T-helper 2 cell treated with Interferon-gamma antibody and Interleukin-4, amounts not matched to agents 5 μg/mL and 100 μg/mL, for 36 hours (primary cell): ENCODE data around the gene LRP11.
"Not testable (repeated sequence)": the region's sequence is repeated elsewhere in the genome, so short reads cannot be mapped to it uniquely, and the experiment has no call there.

Source experiments
- DNase-seq: peaks from one replicate; pipeline ENCODE4 v3.0.0; 2021; ENCODE audit warnings: low spot score
- H3K27ac Mint-ChIP-seq: one replicate; pipeline ENCODE4 v1.8.0; 2021; ENCODE audit warnings: mild to moderate bottlenecking, mixed read lengths
- H3K27me3 Mint-ChIP-seq: one replicate; pipeline ENCODE4 v1.8.0; 2021; ENCODE audit warnings: low read depth, mixed read lengths
- H3K36me3 Mint-ChIP-seq: one replicate; pipeline ENCODE4 v1.8.0; 2021; ENCODE audit warnings: low read depth, mixed read lengths
- H3K4me1 Mint-ChIP-seq: one replicate; pipeline ENCODE4 v1.8.0; 2021; ENCODE audit warnings: low read depth, mixed read lengths
- H3K4me3 Mint-ChIP-seq: one replicate; pipeline ENCODE4 v1.8.0; 2022; ENCODE audit warnings: mild to moderate bottlenecking, moderate library complexity, mixed read lengths
- H3K9me3 Mint-ChIP-seq: one replicate; pipeline ENCODE4 v1.8.0; 2021; ENCODE audit warnings: mixed read lengths

LRP11 gene

DNA sequence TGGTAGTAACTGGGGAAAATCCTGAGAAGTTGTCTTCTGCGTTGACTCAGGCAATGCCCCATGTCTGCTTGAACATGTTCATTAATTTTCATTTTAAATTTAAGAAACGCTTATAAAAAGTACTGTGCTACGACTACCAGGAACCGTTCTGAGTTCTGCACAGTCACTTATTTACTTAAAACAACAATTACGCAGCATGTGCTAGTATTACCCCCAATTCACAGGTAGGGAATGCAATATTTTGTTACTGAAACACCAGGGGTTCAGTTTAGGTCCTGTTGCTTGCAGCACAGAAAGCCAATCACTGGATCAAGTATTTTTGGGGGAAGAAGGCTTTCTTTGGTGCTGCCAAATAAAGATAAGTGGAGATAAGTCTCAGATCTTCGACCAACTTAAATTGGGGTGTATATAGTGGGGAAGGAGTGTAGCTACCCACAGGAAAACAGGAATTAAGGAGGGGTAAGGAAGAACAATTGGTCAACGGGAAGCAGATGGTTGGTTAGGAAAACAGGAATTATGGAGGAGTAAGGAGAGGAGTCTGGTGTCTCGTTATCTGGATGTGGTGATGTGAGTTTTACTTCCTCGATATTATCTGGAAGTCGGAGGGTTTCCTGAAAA, 5.2 kb upstream of the LRP11 start:
- no peak overlapping the region for H3K4me3 Mint-ChIP-seq
- H3K4me1 Mint-ChIP-seq: peaks cover 6% of the 10 kb centered on the region
- no peak overlapping the region for H3K27ac Mint-ChIP-seq

DNA sequence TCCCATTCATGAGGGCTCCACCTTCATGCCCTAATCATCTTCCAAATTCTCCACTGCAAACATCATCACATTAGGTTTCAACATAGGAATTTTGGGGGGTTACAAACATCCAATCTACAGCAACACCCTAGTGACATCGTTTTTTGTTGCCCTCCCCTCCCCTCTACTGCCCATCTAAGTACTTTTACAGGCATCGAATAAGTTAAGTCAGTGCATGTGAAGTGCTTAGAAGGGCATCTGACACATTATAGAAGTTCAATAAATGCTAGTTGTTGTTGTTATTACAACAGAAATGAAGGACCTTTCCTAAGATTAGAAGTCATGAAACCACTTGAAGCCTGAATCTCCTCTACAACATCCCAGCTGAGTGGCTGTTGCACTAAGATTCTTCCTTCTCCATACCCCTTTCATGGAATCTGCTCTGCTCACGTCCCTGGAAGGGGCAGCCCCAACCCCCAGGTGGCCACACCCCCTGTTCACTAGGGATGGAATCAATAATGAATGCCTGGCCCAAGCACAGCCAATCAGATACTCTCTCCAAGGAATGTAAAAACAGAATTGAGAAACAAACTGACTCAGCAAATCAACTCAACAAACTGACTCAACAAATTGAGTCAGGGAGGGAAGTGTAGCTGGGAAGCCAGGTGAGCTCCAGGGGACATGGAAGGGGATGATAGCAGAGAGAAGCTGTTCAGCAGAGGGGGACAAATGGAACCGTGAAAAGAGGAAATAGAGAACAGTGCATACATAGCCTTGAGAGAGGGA, 3.9 kb upstream of the LRP11 start:
- no peak overlapping the region for H3K27ac Mint-ChIP-seq
- H3K27me3 Mint-ChIP-seq: peaks cover 22% of the 10 kb centered on the region
- H3K4me3 Mint-ChIP-seq: no peak overlapping the region
- DNase-seq: no peak
- H3K4me1 Mint-ChIP-seq: peaks cover 6% of the 10 kb centered on the region
- H3K9me3 Mint-ChIP-seq: no peaks in the 10 kb centered on the region
- no peaks in the 10 kb centered on the region for H3K36me3 Mint-ChIP-seq

More for the DNA sequence above, 5.2 kb upstream of the LRP11 start:
- no peak for DNase-seq
- Mint-ChIP-seq H3K9me3 (no peaks in the 10 kb centered on the region), H3K27me3 (peaks cover 33% of the 10 kb centered on the region), H3K36me3 (no peaks in the 10 kb centered on the region)

DNA sequence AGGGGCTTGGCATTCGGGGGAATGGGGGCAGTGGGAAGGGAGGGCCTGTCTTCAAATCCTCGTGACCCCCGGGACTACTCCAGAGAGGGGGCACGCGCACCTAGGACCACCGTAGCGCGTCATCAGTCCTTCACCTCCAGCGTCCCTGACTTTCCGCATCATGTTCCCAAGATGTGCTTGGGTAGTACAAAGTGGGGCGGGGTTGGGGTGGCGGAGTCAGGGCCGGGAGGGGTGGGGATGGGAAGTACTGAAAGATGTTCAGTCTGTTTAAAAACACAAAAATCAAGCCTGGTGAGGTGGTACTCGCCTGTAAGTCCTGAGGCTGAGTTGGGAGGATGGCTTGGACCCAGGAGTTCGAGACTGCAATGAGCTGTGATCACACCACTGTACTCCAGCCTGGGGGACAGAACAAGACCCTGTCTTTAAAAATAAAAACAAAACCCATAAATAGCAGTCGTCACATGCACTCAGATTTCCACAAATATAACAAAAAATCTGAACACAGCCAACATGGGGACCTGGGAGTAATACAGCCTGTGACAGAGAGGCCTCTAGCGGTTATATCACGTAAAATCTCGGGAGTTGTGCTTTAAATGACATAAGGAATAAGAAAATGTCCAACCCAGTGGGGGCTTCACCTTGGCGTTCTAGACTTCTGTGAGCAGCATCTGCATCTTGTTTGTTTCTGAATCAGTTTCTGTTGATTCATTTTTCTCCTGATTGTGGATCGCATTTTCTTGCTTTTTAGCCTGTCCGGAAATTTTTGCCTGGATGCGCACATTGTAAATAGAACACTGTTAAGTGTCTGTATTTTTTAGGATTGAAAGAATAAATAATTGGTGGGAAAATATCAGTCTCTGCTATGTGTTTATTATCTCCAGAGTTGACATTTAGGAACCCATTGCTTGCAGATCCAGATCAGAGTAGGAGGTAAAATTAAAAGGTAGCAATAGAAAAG, 698 bp upstream of the LRP11 start:
- Mint-ChIP-seq H3K27ac (no peak overlapping the region), H3K4me1 (peaks cover 12% of the 10 kb centered on the region), H3K9me3 (no peaks in the 10 kb centered on the region), H3K27me3 (peaks cover 37% of the 10 kb centered on the region), H3K4me3 (peak overlapping the region; percentile 60), H3K36me3 (no peaks in the 10 kb centered on the region)
- DNase-seq: peak; percentile 33

DNA sequence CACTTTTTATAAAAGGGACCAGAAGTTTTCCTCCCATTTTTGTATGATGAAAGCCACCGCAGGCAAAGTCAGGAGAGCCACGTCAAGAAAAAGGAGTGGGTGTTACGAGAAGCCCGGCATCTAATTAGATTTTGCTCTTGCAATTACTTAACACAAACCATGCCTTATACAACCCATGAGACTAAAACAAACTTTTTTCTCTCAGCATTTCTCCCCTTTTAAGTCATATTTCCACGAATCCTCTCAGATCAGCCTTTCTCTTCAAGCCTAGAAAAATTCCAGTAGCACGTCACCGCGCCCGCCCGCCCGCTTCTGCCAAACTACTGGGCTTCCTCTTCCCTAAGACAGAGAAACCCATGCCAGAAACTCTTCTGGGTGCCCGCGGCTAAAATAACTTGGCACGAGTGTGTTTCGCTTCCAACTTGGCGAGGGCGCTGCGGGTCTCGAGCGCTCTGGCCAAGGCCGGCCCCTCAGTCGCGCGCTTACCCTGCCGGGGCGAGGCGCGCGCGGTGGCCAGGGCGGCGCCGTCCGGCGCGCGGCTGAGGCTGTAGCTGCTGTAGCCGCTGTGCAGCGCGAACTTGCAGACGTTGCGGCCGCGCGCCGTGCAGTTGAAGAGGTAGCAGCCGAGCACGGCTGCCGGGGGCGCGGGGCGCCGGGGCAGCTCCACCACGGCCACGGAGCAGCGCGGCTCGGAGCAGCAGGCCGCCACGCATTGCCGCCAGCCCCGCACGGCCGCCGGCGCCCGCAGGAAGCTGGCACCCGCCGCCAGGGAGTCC, 1.0 kb downstream of the LRP11 start:
- H3K27ac Mint-ChIP-seq: peak overlapping the region; percentile 70
- H3K9me3 Mint-ChIP-seq: no peaks in the 10 kb centered on the region
- peak overlapping the region; percentile 91 for H3K4me3 Mint-ChIP-seq
- no peaks in the 10 kb centered on the region for H3K36me3 Mint-ChIP-seq
- peaks cover 41% of the 10 kb centered on the region for H3K27me3 Mint-ChIP-seq
- peak; percentile 33 for DNase-seq
- peaks cover 12% of the 10 kb centered on the region for H3K4me1 Mint-ChIP-seq

DNA sequence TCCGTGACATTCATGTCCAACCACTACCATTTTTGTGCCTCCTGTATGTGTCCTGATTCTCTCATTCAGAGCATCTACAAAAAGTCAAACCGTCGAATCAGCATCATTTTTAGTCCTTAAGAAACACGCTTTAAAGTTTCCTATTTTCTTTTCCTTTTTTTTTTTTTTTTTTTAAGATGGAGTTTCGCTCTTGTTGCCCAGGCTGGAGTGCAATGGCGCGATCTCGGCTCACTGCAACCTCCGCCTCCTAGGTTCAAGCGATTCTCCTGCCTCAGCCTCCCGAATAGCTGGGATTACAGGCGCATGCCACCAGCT, 1.8 kb downstream of the LRP11 start:
- peak overlapping the region; percentile 91 for H3K4me3 Mint-ChIP-seq
- not testable (repeated sequence) for H3K36me3 Mint-ChIP-seq, H3K27ac Mint-ChIP-seq

DNA sequence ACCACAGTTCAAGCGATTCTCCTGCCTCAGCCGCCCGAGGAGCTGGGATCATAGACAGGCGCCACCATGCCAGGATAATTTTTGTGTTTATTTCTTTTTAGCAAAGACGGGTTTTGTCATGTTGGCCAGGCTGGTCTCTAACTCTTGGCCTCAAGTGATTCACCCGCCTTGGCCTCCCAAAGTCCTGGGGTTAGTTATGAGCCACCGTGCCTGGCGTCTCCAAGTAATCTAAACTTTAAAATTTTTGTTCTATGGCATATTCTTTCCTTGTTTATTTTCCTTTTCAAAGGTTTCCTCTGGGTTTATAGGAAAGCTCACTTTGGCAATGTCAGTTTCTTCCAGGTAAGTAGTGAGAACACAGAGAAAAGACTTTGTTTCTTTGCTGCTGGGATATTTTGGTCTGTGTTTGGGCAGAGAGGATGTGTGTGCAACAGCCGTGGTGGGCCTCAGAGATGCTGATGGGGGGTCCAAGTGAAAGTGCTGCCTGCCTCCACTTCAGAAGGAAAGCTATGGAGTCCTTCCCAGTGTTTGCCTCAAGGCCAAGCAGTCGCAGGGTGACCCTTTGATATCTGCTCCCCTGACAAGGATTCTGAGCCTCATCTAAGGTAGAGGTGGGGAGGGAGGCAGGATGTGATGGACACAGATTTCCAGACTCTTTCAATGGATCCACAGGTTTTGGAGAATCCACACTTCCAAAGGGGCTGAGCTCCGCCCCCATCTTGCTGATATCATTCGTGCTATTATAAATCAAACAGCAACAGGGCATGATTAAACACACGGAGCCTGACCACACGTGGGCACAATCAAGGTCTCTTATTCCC, 2.3 kb downstream of the LRP11 start:
- no peaks in the 10 kb centered on the region for H3K9me3 Mint-ChIP-seq
- no peaks in the 10 kb centered on the region for H3K36me3 Mint-ChIP-seq
- H3K4me3 Mint-ChIP-seq: peak overlapping the region; percentile 50
- H3K27ac Mint-ChIP-seq: no peak overlapping the region
- H3K4me1 Mint-ChIP-seq: peaks cover 12% of the 10 kb centered on the region
- no peak for DNase-seq
- peaks cover 42% of the 10 kb centered on the region for H3K27me3 Mint-ChIP-seq

More for the DNA sequence above, 1.8 kb downstream of the LRP11 start:
- DNase-seq, H3K9me3 Mint-ChIP-seq: not testable (repeated sequence)
- peaks cover 12% of the 10 kb centered on the region for H3K4me1 Mint-ChIP-seq
- peaks cover 42% of the 10 kb centered on the region for H3K27me3 Mint-ChIP-seq

DNA sequence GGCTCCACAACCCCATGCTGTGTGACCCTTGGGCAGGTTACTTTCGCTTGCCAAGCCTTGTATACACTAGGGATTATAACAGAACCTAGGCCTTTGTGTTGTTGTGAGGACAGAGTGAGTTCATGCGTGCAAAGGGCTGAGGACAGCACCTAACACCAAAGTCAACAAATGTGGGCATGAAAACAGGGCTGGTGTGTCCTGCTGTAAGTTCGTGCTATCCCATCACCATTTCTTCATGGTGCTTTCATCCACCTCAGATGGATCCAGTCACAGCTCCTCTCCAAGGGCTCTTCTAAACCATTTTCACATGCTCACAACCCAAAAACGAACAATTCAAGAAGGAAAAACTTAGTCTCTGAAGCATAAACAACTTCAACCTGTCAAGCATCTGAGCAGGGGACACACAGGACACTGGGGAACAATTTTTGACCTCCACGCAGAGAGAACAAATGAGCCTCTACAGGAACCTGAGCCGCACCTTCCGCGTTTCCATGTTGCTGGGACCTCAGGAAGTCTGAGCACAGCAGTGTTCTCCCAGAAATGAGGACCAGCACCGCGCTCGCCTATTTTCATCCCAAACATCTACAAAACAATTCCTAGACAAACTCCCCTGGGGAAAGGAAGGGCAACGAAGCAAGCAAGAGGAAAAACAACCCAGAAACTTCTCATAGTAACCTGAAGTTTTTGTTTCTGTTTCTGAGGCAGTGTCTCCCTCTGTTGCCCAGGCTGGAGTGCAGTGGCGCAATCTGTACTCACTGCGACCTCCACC, 3.1 kb downstream of the LRP11 start:
- peaks cover 12% of the 10 kb centered on the region for H3K4me1 Mint-ChIP-seq
- no peaks in the 10 kb centered on the region for H3K36me3 Mint-ChIP-seq
- no peak overlapping the region for H3K4me3 Mint-ChIP-seq
- no peaks in the 10 kb centered on the region for H3K9me3 Mint-ChIP-seq
- no peak for DNase-seq
- H3K27me3 Mint-ChIP-seq: peaks cover 39% of the 10 kb centered on the region
- no peak overlapping the region for H3K27ac Mint-ChIP-seq

DNA sequence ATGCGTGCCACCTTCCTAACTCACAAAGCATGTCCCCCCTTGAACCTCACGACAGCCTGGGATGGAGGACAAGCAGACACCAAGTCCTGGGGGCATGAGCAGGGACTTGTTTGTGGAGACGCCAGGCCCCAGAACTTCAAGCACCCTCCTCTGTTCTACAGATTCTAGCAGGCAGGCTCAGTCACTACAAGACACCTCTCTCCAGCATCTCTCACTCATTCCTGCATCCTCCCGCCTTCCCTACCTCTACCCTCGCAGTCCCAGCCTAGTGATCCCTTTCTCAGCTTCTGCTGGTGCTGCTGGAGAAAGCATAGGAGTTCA, 3.7 kb downstream of the LRP11 start:
- no peak overlapping the region for H3K4me3 Mint-ChIP-seq
- H3K27me3 Mint-ChIP-seq: peaks cover 37% of the 10 kb centered on the region
- peaks cover 12% of the 10 kb centered on the region for H3K4me1 Mint-ChIP-seq
- no peak for DNase-seq
- no peak overlapping the region for H3K27ac Mint-ChIP-seq
- H3K9me3 Mint-ChIP-seq: no peaks in the 10 kb centered on the region
- H3K36me3 Mint-ChIP-seq: no peaks in the 10 kb centered on the region

DNA sequence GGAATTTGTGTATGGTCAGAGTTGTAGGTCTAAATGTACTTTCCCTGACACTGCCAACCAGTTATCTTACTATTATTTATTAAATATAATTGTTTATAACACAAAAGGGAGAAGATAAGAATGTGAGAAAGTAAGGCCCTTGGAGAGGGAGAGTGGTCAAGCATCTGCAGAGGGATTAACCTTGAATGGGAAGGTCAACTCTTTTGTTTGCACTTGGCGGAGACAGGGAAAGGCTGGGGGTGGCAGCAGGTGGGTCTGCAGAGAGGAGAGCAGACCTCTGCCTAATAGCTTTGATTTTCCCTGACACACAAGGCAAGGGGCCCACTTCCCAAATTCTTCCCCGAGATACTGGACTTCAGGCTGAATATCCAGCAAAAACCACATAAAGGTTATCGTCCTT, 4.2 kb downstream of the LRP11 start:
- no peaks in the 10 kb centered on the region for H3K9me3 Mint-ChIP-seq
- peaks cover 11% of the 10 kb centered on the region for H3K4me1 Mint-ChIP-seq
- peaks cover 33% of the 10 kb centered on the region for H3K27me3 Mint-ChIP-seq
- H3K36me3 Mint-ChIP-seq: no peaks in the 10 kb centered on the region
- DNase-seq: no peak
- no peak overlapping the region for H3K27ac Mint-ChIP-seq
- no peak overlapping the region for H3K4me3 Mint-ChIP-seq

DNA sequence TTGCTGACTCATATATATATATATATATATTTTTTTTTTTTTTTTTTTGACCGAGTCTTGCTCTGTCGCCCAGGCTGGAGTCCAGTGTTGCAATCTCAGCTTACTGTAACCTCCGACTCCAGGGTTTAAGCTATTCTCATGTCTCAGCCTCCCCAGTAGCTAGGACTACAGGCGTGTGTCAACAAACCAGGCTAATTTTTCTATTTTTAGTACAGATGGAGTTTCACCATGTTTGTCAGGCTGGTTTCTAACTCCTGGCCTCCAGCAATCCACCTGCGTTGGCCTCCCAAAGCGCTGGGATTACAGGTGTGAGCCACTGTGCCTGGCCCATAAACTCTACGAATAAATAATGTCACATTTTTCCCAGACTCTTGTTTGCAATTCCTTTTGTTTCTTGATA, 4.8 kb downstream of the LRP11 start:
- H3K9me3 Mint-ChIP-seq: no peaks in the 10 kb centered on the region
- H3K4me1 Mint-ChIP-seq: peaks cover 9% of the 10 kb centered on the region
- no peak overlapping the region for H3K27ac Mint-ChIP-seq
- DNase-seq: no peak
- H3K4me3 Mint-ChIP-seq: no peak overlapping the region
- H3K36me3 Mint-ChIP-seq: no peaks in the 10 kb centered on the region
- peaks cover 35% of the 10 kb centered on the region for H3K27me3 Mint-ChIP-seq

DNA sequence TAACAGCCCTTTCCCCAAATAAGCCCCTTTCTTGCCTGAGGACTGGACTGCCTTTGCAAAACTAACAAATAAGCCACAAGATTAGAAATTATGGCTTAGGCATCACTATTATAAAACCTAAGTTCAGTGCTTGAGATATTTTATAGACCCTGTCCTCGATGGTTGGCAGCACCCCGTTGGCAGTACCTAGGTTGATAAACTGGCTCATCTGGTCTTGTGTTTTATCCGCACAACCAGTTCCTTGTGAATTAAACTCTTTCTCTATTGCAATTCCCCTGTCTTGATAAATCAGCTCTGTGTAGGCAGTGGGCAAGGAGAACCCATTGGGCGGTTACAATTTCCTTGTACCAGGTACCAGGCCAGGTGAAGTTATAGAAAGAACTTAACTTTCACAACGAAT, 6.6 kb downstream of the LRP11 start:
- no peak for DNase-seq
- H3K9me3 Mint-ChIP-seq: no peaks in the 10 kb centered on the region
- no peak overlapping the region for H3K27ac Mint-ChIP-seq
- H3K4me1 Mint-ChIP-seq: peaks cover 9% of the 10 kb centered on the region
- H3K4me3 Mint-ChIP-seq: no peak overlapping the region
- H3K27me3 Mint-ChIP-seq: peaks cover 30% of the 10 kb centered on the region
- no peaks in the 10 kb centered on the region for H3K36me3 Mint-ChIP-seq

DNA sequence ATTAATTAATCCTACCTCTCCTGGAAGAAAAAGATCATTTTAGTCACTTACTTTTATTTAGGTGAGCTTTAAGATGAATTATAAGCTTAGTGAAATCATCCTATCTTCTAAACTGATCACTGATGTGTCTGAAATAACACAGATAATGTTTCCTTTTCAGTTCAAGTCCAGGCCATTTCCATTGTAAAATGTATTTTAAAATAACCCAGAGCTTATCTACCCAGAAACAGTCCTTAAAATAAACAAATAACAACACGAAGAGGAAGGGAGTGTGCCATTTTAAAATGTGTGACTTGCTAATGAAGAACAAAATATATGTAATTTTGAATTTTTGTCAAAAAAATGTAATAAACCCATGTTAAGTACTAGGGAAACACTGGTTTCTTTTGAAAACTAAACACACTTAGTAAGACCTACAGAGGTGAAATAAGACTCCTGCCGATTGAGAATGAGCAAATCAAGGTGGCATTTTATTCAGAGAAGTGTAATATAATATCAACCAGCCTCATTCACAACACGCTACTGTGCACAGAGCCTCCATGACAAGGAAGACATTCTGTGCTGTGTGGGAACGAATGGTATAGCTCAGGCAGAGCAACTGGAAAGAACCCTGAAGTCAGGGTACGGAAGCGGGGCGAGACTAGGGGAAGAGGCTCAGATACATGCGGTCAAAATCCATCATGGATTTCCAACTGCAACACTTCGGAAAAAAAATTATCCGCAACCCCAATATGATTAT, 7.7 kb downstream of the LRP11 start:
- Mint-ChIP-seq H3K36me3 (no peaks in the 10 kb centered on the region), H3K4me1 (peaks cover 13% of the 10 kb centered on the region), H3K27ac (no peak overlapping the region), H3K27me3 (peaks cover 27% of the 10 kb centered on the region), H3K4me3 (no peak overlapping the region), H3K9me3 (no peaks in the 10 kb centered on the region)
- no peak for DNase-seq
